ENCODE measurements around the gene CSH1. TPM values are rescaled to one million over a fixed set of nuclear protein-coding genes. Genes with fewer than 3 reads are reported as not detected.
A peak's percentile ranks its signal among the peaks of the same experiment; 100 is the strongest.
"Not testable (repeated sequence)": the region's sequence is repeated elsewhere in the genome, so short reads cannot be mapped to it uniquely, and the experiment has no call there.

CSH1 gene
- total RNA-seq, 1 donor from 2014 or later, result not detected

GRCh38 chr17:63918305-63918704 lies 21.9 kb upstream of the CSH1 start:
- Histone ChIP-seq H3K4me1 (ENCODE audit: control insufficient read depth in 3 of 3, insufficient read depth in 3 of 3, low read length in 3 of 3) (peaks cover 8 to 11% (median 8%) of the 10 kb centered on the region in 3 donors), H3K9me3 (ENCODE audit: control insufficient read depth in 3 of 3, low read length in 3 of 3) (no peaks in the 10 kb centered on the region), H3K27ac (ENCODE audit: low read depth, low read length) (no peak overlapping the region), H3K36me3 (ENCODE audit: control insufficient read depth in 3 of 3, insufficient read depth in 3 of 3, low read length in 3 of 3) (no peaks in the 10 kb centered on the region), H3K9ac (ENCODE audit: low read depth in 1 of 3, low read length in 3 of 3) (no peak overlapping the region), H3K4me3 (ENCODE audit: low read length in 3 of 3) (no peak overlapping the region), H3K27me3 (ENCODE audit: control insufficient read depth in 3 of 3, insufficient read depth in 3 of 3, low read length in 3 of 3) (peaks cover 0 to 5% (median 0%) of the 10 kb centered on the region in 3 donors)

DNA sequence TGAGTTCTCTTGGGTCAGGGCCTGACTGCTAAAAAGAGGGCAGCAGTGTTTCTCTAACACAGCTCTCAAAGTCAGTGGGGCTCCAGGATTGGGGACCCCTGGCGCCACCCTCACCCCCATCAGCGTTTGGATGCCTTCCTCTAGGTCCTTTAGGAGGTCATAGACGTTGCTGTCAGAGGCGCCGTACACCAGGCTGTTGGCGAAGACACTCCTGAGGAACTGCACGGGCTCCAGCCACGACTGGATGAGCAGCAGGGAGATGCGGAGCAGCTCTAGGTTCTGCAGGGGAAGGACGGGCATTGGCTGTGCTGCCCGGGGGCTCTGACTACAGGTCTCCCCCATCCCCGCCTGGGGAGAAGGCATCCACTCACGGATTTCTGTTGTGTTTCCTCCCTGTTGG lies 21.3 kb upstream of the CSH1 start:
- Histone ChIP-seq H3K4me3 (ENCODE audit: low read length in 3 of 3) (no peak overlapping the region), H3K36me3 (ENCODE audit: control insufficient read depth in 3 of 3, insufficient read depth in 3 of 3, low read length in 3 of 3) (no peaks in the 10 kb centered on the region), H3K4me1 (ENCODE audit: control insufficient read depth in 3 of 3, insufficient read depth in 3 of 3, low read length in 3 of 3) (peaks cover 8 to 11% (median 8%) of the 10 kb centered on the region in 3 donors), H3K27ac (ENCODE audit: low read depth, low read length) (no peak overlapping the region), H3K9ac (ENCODE audit: low read depth in 1 of 3, low read length in 3 of 3) (no peak overlapping the region), H3K27me3 (ENCODE audit: control insufficient read depth in 3 of 3, insufficient read depth in 3 of 3, low read length in 3 of 3) (peaks cover 0 to 5% (median 0%) of the 10 kb centered on the region in 3 donors), H3K9me3 (ENCODE audit: control insufficient read depth in 3 of 3, low read length in 3 of 3) (no peaks in the 10 kb centered on the region)

GRCh38 chr17:63917206-63917605 lies 20.8 kb upstream of the CSH1 start:
- not testable (repeated sequence) for H3K36me3 ChIP-seq (ENCODE audit: control insufficient read depth in 3 of 3, insufficient read depth in 3 of 3, low read length in 3 of 3); H3K9me3 ChIP-seq (ENCODE audit: control insufficient read depth in 3 of 3, low read length in 3 of 3); H3K27me3 ChIP-seq (ENCODE audit: control insufficient read depth in 3 of 3, insufficient read depth in 3 of 3, low read length in 3 of 3); H3K27ac ChIP-seq (ENCODE audit: low read depth, low read length); H3K4me3 ChIP-seq (ENCODE audit: low read length in 3 of 3); H3K9ac ChIP-seq (ENCODE audit: low read depth in 1 of 3, low read length in 3 of 3)
- peaks cover 8 to 11% (median 8%) of the 10 kb centered on the region in 3 donors for H3K4me1 ChIP-seq (ENCODE audit: control insufficient read depth in 3 of 3, insufficient read depth in 3 of 3, low read length in 3 of 3)

GRCh38 chr17:63916566-63917185 lies 20.3 kb upstream of the CSH1 start:
- H3K9ac ChIP-seq (ENCODE audit: low read depth in 1 of 3, low read length in 3 of 3), result peak overlapping the region in 1 of 3 donors; percentile 57
- peaks cover 0 to 5% (median 0%) of the 10 kb centered on the region in 3 donors for H3K27me3 ChIP-seq (ENCODE audit: control insufficient read depth in 3 of 3, insufficient read depth in 3 of 3, low read length in 3 of 3)
- peaks cover 8 to 11% (median 8%) of the 10 kb centered on the region in 3 donors for H3K4me1 ChIP-seq (ENCODE audit: control insufficient read depth in 3 of 3, insufficient read depth in 3 of 3, low read length in 3 of 3)
- H3K4me3 ChIP-seq (ENCODE audit: low read length in 3 of 3), result no peak overlapping the region
- H3K9me3 ChIP-seq (ENCODE audit: control insufficient read depth in 3 of 3, low read length in 3 of 3), result no peaks in the 10 kb centered on the region
- H3K27ac ChIP-seq (ENCODE audit: low read depth, low read length), result no peak overlapping the region
- H3K36me3 ChIP-seq (ENCODE audit: control insufficient read depth in 3 of 3, insufficient read depth in 3 of 3, low read length in 3 of 3), result no peaks in the 10 kb centered on the region

DNA sequence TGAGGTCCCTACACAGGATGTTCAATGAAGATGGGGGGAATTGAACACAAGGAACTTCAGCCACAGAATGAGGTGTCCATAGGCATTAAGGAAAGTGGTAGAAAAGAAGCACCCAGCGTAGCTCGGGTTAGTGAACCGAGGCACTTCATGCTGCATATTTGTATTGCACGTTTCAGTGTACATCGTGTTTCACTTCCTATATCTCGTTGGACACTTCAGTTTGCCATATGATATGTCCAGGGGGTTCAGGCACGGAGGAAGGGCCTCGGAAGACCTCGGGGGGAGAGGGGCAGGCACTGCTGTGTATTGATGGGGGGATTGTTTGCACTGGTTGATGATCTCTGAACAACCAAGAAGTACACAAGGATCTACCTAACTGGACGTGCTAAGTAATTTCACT lies 19.4 kb upstream of the CSH1 start:
- H3K4me3 ChIP-seq (ENCODE audit: low read length in 3 of 3); H3K9me3 ChIP-seq (ENCODE audit: control insufficient read depth in 3 of 3, low read length in 3 of 3); H3K27ac ChIP-seq (ENCODE audit: low read depth, low read length); H3K27me3 ChIP-seq (ENCODE audit: control insufficient read depth in 3 of 3, insufficient read depth in 3 of 3, low read length in 3 of 3); H3K9ac ChIP-seq (ENCODE audit: low read depth in 1 of 3, low read length in 3 of 3); H3K36me3 ChIP-seq (ENCODE audit: control insufficient read depth in 3 of 3, insufficient read depth in 3 of 3, low read length in 3 of 3): not testable (repeated sequence)
- H3K4me1 ChIP-seq (ENCODE audit: control insufficient read depth in 3 of 3, insufficient read depth in 3 of 3, low read length in 3 of 3), result peaks cover 8 to 11% (median 8%) of the 10 kb centered on the region in 3 donors

DNA sequence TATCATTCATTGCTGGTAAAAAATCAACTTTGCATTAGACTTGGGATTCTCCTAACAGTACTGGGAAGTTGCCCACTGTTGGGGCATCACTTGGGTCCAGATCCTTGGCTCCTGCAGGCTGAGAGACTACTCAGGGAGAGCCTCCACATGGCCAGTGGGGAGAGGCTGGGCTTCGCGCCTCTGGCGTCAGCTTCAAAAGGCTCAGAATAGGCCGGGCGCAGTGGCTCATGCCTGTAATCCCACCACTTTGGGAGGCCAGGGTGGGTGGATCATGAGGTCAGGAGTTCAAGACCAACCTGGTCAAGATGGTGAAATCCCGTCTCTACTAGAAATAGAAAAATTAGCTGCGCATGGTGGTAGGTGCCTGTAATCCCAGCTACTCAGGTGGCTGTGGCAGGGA lies 18.1 kb upstream of the CSH1 start:
- no peak overlapping the region for H3K4me3 ChIP-seq (ENCODE audit: low read length in 3 of 3)
- H3K27me3 ChIP-seq (ENCODE audit: control insufficient read depth in 3 of 3, insufficient read depth in 3 of 3, low read length in 3 of 3), result peaks cover 0 to 12% (median 5%) of the 10 kb centered on the region in 3 donors
- no peaks in the 10 kb centered on the region for H3K9me3 ChIP-seq (ENCODE audit: control insufficient read depth in 3 of 3, low read length in 3 of 3)
- peaks cover 7 to 11% (median 8%) of the 10 kb centered on the region in 3 donors for H3K4me1 ChIP-seq (ENCODE audit: control insufficient read depth in 3 of 3, insufficient read depth in 3 of 3, low read length in 3 of 3)
- no peaks in the 10 kb centered on the region for H3K36me3 ChIP-seq (ENCODE audit: control insufficient read depth in 3 of 3, insufficient read depth in 3 of 3, low read length in 3 of 3)
- H3K27ac ChIP-seq (ENCODE audit: low read depth, low read length), result no peak overlapping the region
- no peak overlapping the region for H3K9ac ChIP-seq (ENCODE audit: low read depth in 1 of 3, low read length in 3 of 3)

DNA sequence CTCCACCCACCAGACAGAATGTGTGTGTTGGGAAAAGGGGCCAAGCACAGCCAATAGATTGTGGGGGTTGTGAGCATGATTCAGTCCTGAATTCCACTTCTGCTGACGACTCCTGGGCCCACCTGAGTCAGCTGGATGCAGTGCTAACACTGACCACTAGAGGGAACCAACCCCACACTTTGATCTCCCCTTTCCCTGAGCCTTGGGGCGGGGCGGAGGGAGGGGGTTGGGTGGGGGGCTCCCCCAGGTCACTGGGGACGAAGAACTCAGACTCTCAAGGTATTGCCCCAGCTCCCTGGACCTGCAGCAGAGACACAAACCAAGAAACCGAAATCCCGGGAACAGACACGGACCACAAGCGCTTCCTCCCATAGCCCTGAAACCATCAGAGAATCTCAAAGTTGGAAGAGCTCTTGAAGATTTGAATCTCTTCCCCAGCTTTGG lies 15.3 kb upstream of the CSH1 start:
- no peaks in the 10 kb centered on the region for H3K9me3 ChIP-seq (ENCODE audit: control insufficient read depth in 3 of 3, low read length in 3 of 3)
- H3K27ac ChIP-seq (ENCODE audit: low read depth, low read length), result no peak overlapping the region
- no peak overlapping the region for H3K9ac ChIP-seq (ENCODE audit: low read depth in 1 of 3, low read length in 3 of 3)
- H3K4me3 ChIP-seq (ENCODE audit: low read length in 3 of 3), result no peak overlapping the region
- peaks cover 0 to 2% (median 0%) of the 10 kb centered on the region in 3 donors for H3K4me1 ChIP-seq (ENCODE audit: control insufficient read depth in 3 of 3, insufficient read depth in 3 of 3, low read length in 3 of 3)
- H3K36me3 ChIP-seq (ENCODE audit: control insufficient read depth in 3 of 3, insufficient read depth in 3 of 3, low read length in 3 of 3), result no peaks in the 10 kb centered on the region
- H3K27me3 ChIP-seq (ENCODE audit: control insufficient read depth in 3 of 3, insufficient read depth in 3 of 3, low read length in 3 of 3), result peaks cover 0 to 12% (median 2%) of the 10 kb centered on the region in 3 donors

DNA sequence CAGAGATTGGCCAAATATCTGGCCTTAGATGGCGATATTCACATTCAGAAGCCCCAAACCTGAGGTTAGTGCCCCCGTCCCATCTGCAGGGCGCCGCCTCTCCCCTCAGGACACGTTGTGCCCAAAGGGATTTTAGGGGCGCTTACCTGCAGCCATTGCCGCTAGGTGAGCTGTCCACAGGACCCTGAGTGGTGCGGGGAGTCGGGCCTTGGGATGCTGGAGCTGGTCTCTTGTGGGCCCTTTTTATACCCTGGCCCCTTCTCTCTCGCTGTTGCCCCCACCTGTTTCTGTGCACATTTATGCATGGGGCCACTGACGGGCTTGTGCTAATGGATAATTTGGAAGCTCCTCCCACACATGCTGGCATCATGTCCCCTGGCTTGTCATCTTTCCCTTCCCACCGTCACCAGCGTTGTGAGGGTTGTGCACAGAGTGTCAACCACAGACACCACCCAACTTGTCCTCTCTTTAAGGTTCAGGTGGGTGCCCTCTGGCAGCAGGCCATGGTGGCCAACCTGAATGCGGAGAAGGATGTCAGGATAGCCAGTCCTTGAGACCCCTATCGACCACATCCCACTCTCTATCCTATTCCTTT lies 14.8 kb upstream of the CSH1 start, which contains the start of gene CSHL1:
TSS of gene CSHL1 (minus strand) at position 218 of the 595 bp plus-strand sequence. CDS start at position 156, 62 bp downstream.
- H3K9me3 ChIP-seq (ENCODE audit: control insufficient read depth in 3 of 3, low read length in 3 of 3), result no peaks in the 10 kb centered on the region
- no peak within 1 kb of the TSS for H3K27ac ChIP-seq (ENCODE audit: low read depth, low read length)
- no peaks in the 10 kb centered on the region for H3K4me1 ChIP-seq (ENCODE audit: control insufficient read depth in 3 of 3, insufficient read depth in 3 of 3, low read length in 3 of 3)
- no peak within 1 kb of the TSS for H3K9ac ChIP-seq (ENCODE audit: low read depth in 1 of 3, low read length in 3 of 3)
- H3K36me3 ChIP-seq (ENCODE audit: control insufficient read depth in 3 of 3, insufficient read depth in 3 of 3, low read length in 3 of 3), result no peaks in the 10 kb centered on the region
- no peak within 1 kb of the TSS for H3K4me3 ChIP-seq (ENCODE audit: low read length in 3 of 3)
- H3K27me3 ChIP-seq (ENCODE audit: control insufficient read depth in 3 of 3, insufficient read depth in 3 of 3, low read length in 3 of 3), result peaks cover 0 to 12% (median 0%) of the 10 kb centered on the region in 3 donors

DNA sequence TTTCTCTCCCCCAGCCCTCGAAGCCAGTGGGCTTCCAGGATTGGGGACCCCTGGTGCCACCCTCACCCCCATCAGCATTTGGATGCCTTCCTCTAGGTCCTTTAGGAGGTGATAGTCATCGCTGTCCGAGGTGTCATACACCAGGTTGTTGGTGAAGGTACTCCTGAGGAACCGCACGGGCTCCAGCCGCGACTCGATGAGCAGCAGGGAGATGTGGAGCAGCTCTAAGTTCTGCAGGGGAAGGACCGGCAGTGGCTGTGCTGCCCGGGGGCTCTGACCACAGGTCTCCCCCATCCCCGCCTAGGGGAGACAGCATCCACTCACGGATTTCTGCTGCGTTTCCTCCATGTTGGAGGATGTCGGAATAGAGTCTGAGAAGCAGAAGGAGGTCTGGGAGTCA lies 13.7 kb upstream of the CSH1 start:
- Histone ChIP-seq H3K36me3 (ENCODE audit: control insufficient read depth in 3 of 3, insufficient read depth in 3 of 3, low read length in 3 of 3) (no peaks in the 10 kb centered on the region), H3K4me1 (ENCODE audit: control insufficient read depth in 3 of 3, insufficient read depth in 3 of 3, low read length in 3 of 3) (no peaks in the 10 kb centered on the region), H3K27me3 (ENCODE audit: control insufficient read depth in 3 of 3, insufficient read depth in 3 of 3, low read length in 3 of 3) (peaks cover 0 to 12% (median 0%) of the 10 kb centered on the region in 3 donors), H3K27ac (ENCODE audit: low read depth, low read length) (no peak overlapping the region), H3K9ac (ENCODE audit: low read depth in 1 of 3, low read length in 3 of 3) (no peak overlapping the region), H3K9me3 (ENCODE audit: control insufficient read depth in 3 of 3, low read length in 3 of 3) (no peaks in the 10 kb centered on the region), H3K4me3 (ENCODE audit: low read length in 3 of 3) (no peak overlapping the region)

- H3K27me3 ChIP-seq (ENCODE audit: control insufficient read depth in 3 of 3, insufficient read depth in 3 of 3, low read length in 3 of 3), result peaks cover 0 to 12% (median 0%) of the 10 kb centered on the region in 3 donors
- not testable (repeated sequence) for H3K4me3 ChIP-seq (ENCODE audit: low read length in 3 of 3)
Observed at GRCh38 chr17:63909586-63909985, 13.2 kb upstream of the CSH1 start.

More at GRCh38 chr17:63909586-63909985, 13.2 kb upstream of the CSH1 start:
- not testable (repeated sequence) for H3K4me1 ChIP-seq (ENCODE audit: control insufficient read depth in 3 of 3, insufficient read depth in 3 of 3, low read length in 3 of 3); H3K36me3 ChIP-seq (ENCODE audit: control insufficient read depth in 3 of 3, insufficient read depth in 3 of 3, low read length in 3 of 3); H3K9ac ChIP-seq (ENCODE audit: low read depth in 1 of 3, low read length in 3 of 3); H3K27ac ChIP-seq (ENCODE audit: low read depth, low read length); H3K9me3 ChIP-seq (ENCODE audit: control insufficient read depth in 3 of 3, low read length in 3 of 3)
